KMS-11 (cell line): Measurements from ENCODE around the gene EEF1G.
"Not testable (repeated sequence)": the region's sequence is repeated elsewhere in the genome, so short reads cannot be mapped to it uniquely, and the experiment has no call there.

ENCODE experiments used
- H2AFZ ChIP-seq: fragments of 200-600 bp; sonication (generic); 2 replicates; pipeline ENCODE4 v1.6.1; 2016; ENCODE audit warnings: antibody characterized with exemption, mixed run types, low read depth
- H3K27ac ChIP-seq: fragments of 200-600 bp; sonication (generic); 2 replicates; pipeline ENCODE4 v1.6.1; 2016; ENCODE audit warnings: mild to moderate bottlenecking, mixed run types
- H3K27me3 ChIP-seq: fragments of 200-600 bp; sonication (generic); 2 replicates; pipeline ENCODE4 v1.6.1; 2017; ENCODE audit warnings: mild to moderate bottlenecking, low read depth, mixed run types, moderate library complexity; ENCODE audit not compliant: insufficient read depth
- H3K36me3 ChIP-seq: fragments of 200-600 bp; sonication (generic); 2 replicates; pipeline ENCODE4 v1.6.1; 2017; ENCODE audit warnings: mild to moderate bottlenecking, mixed run types; ENCODE audit not compliant: insufficient read depth
- H3K4me1 ChIP-seq: fragments of 200-600 bp; sonication (generic); 2 replicates; pipeline ENCODE4 v1.6.1; 2016; ENCODE audit warnings: mild to moderate bottlenecking, low read depth, mixed run types; ENCODE audit not compliant: poor library complexity, severe bottlenecking
- H3K4me2 ChIP-seq: fragments of 200-600 bp; sonication (generic); 2 replicates; pipeline ENCODE4 v1.7.0; 2016; ENCODE audit warnings: mild to moderate bottlenecking, mixed run types
- H3K4me3 ChIP-seq: fragments of 200-600 bp; sonication (generic); IDR thresholded peaks from 2 replicates; pipeline ENCODE4 v1.6.1; 2017; ENCODE audit warnings: low read depth, low read length, mixed read lengths; ENCODE audit not compliant: insufficient read depth
- H3K79me2 ChIP-seq: fragments of 200-600 bp; sonication (generic); 2 replicates; pipeline ENCODE4 v1.6.1; 2016; ENCODE audit warnings: low read depth, mixed run types; ENCODE audit not compliant: insufficient read depth
- H3K9ac ChIP-seq: fragments of 200-600 bp; sonication (generic); 2 replicates; pipeline ENCODE4 v1.6.1; 2016; ENCODE audit warnings: mild to moderate bottlenecking, mixed run types
- H4K20me1 ChIP-seq: fragments of 200-600 bp; sonication (generic); 2 replicates; pipeline ENCODE4 v1.6.1; 2016; ENCODE audit warnings: mild to moderate bottlenecking, mixed run types; ENCODE audit not compliant: insufficient read depth
- CTCF ChIP-seq: fragments of 200-600 bp; sonication (generic); conservative IDR thresholded peaks from 2 replicates; pipeline ENCODE4 v1.6.1; 2017; ENCODE audit warnings: low read depth, mild to moderate bottlenecking, antibody characterized with exemption, low read length, moderate library complexity, mixed read lengths

EEF1G gene

GRCh38 chr11:62572431-62572830, 1.3 kb downstream of the EEF1G start:
- peak overlapping the region; percentile 50; the same call in 1 of the 2 replicates for H3K27ac ChIP-seq

DNA sequence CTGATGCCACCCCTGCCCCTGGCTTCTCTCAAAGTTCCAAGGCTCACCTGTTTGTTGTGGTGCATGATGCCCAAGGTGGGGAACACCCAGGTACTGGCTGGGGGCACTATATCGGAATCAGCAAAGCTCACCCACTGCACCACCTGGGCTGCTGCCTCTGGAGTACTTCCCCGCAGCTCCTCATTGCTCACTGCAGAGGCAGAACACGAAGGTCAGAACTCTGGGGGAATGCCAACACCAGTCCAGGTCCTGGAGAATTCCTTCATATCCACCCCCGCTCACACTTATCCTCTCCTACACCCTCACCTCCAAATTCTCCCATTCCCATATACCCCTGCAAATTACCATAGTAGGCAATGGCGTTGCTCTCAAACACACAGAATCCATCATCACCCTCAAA, 2.2 kb downstream of the EEF1G start:
- Histone ChIP-seq H3K36me3 (peaks cover 38% of the 10 kb centered on the region; the same call in 1 of the 2 replicates), H3K4me2 (peak overlapping the region; percentile 66; the same call in 1 of the 2 replicates), H3K79me2 (peaks cover 66% of the 10 kb centered on the region), H3K4me1 (peaks cover 48% of the 10 kb centered on the region)
- H3K9ac ChIP-seq, H2AFZ ChIP-seq, H3K27ac ChIP-seq, H4K20me1 ChIP-seq, H3K27me3 ChIP-seq, H3K4me3 ChIP-seq: not testable (repeated sequence)

More at GRCh38 chr11:62572431-62572830, 1.3 kb downstream of the EEF1G start:
- peak overlapping the region; percentile 66 for H3K4me2 ChIP-seq
- no peak overlapping the region for H2AFZ ChIP-seq
- peaks cover 38% of the 10 kb centered on the region; the same call in 1 of the 2 replicates for H3K36me3 ChIP-seq
- peak overlapping the region; percentile 69; the same call in 1 of the 2 replicates for H3K9ac ChIP-seq
- peaks cover 42% of the 10 kb centered on the region for H3K4me1 ChIP-seq
- no peaks in the 10 kb centered on the region for H3K27me3 ChIP-seq
- H3K79me2 ChIP-seq: peaks cover 58% of the 10 kb centered on the region
- no peaks in the 10 kb centered on the region for H4K20me1 ChIP-seq
- no peak overlapping the region for H3K4me3 ChIP-seq
- no peak for TF ChIP-seq CTCF

DNA sequence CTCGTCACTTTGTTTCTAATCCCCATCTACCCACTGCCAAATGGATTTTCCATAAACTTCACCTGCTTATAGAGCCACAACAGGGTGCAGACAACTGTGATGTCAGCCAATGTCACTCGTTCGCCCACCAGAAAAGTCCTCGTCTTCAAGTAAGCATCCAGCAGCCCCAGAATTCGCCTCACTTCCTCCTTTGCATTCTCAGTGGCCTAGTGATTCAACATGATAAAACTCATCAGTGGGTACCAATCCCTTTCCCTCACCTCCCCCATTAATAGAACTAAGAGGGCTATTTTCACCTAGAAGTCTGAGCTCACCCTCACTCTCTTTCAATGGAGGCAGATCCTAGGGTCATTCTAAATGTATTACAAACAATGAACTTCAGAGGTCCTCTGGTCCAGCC, 2.8 kb downstream of the EEF1G start:
- H3K4me3 ChIP-seq, H2AFZ ChIP-seq, H3K27ac ChIP-seq, H3K27me3 ChIP-seq, H4K20me1 ChIP-seq, H3K9ac ChIP-seq: not testable (repeated sequence)
- H3K4me1 ChIP-seq: peaks cover 51% of the 10 kb centered on the region
- peaks cover 38% of the 10 kb centered on the region; the same call in 1 of the 2 replicates for H3K36me3 ChIP-seq
- peaks cover 72% of the 10 kb centered on the region for H3K79me2 ChIP-seq
- peak overlapping the region; percentile 29; the same call in 1 of the 2 replicates for H3K4me2 ChIP-seq

GRCh38 chr11:62569611-62570010, 4.1 kb downstream of the EEF1G start:
- H3K27ac ChIP-seq: peak overlapping the region; percentile 6; the same call in 1 of the 2 replicates
- no peaks in the 10 kb centered on the region for H3K27me3 ChIP-seq
- H3K4me2 ChIP-seq: no peak overlapping the region
- H2AFZ ChIP-seq: no peak overlapping the region
- TF ChIP-seq CTCF: no peak
- no peaks in the 10 kb centered on the region for H4K20me1 ChIP-seq
- H3K79me2 ChIP-seq: peaks cover 85% of the 10 kb centered on the region
- H3K4me3 ChIP-seq: no peak overlapping the region
- peaks cover 41% of the 10 kb centered on the region; the same call in 1 of the 2 replicates for H3K36me3 ChIP-seq
- H3K9ac ChIP-seq: no peak overlapping the region
- peaks cover 60% of the 10 kb centered on the region for H3K4me1 ChIP-seq

GRCh38 chr11:62567018-62567633, 6.6 kb downstream of the EEF1G start:
- Histone ChIP-seq H3K4me1 (peaks cover 72% of the 10 kb centered on the region), H3K27me3 (no peaks in the 10 kb centered on the region), H3K4me3 (no peak overlapping the region), H3K9ac (no peak overlapping the region), H3K36me3 (peaks cover 45% of the 10 kb centered on the region; the same call in 1 of the 2 replicates), H3K4me2 (no peak overlapping the region), H3K79me2 (peaks cover 84% of the 10 kb centered on the region), H3K27ac (no peak overlapping the region), H2AFZ (no peak overlapping the region), H4K20me1 (no peaks in the 10 kb centered on the region)
- TF ChIP-seq CTCF: no peak
